SU-DHL-6 (cell line): ENCODE measurements around the gene C5AR1.

Source experiments
- CTCF ChIP-seq: fragments of 200-600 bp; sonication (generic); IDR thresholded peaks from one replicate; pipeline ENCODE4 v1.5.1; 2017; ENCODE audit warnings: antibody characterized with exemption, mild to moderate bottlenecking, low read length, moderate library complexity; ENCODE audit not compliant: insufficient read depth, poor library complexity, severe bottlenecking
- EZH2phosphoT487 ChIP-seq: fragments of 200-600 bp; sonication (generic), shearing (Covaris generic); conservative IDR thresholded peaks from 2 replicates; pipeline ENCODE4 v1.6.1; 2018; ENCODE audit warnings: mild to moderate bottlenecking, antibody characterized with exemption, low read length, moderate library complexity, mixed read lengths

- TF ChIP-seq CTCF (no peak), EZH2phosphoT487 (no peak)
These were observed 48.4 kb downstream of the C5AR1 start for GRCh38 chr19:47357788-47358680.
